ENCODE data around the gene FOXO4.
A peak's percentile ranks its signal among the peaks of the same experiment; 100 is the strongest.

Gene FOXO4

GRCh38 chrX:71128166-71128833 is 32.6 kb downstream of the FOXO4 start:
- no peaks in the 10 kb centered on the region for H3K27me3 ChIP-seq (ENCODE audit: insufficient read depth, low read length)
- H3K36me3 ChIP-seq (ENCODE audit: insufficient read depth, low read length) = peaks cover 55% of the 10 kb centered on the region
- peaks cover 7% of the 10 kb centered on the region for H3K4me1 ChIP-seq (ENCODE audit: insufficient read depth, low read length)
- H3K9me3 ChIP-seq (ENCODE audit: low read length) = no peaks in the 10 kb centered on the region
- no peak overlapping the region for H2AFZ ChIP-seq (ENCODE audit: low read depth, low read length)
- no peak overlapping the region for H3K4me3 ChIP-seq (ENCODE audit: low read length)

DNA sequence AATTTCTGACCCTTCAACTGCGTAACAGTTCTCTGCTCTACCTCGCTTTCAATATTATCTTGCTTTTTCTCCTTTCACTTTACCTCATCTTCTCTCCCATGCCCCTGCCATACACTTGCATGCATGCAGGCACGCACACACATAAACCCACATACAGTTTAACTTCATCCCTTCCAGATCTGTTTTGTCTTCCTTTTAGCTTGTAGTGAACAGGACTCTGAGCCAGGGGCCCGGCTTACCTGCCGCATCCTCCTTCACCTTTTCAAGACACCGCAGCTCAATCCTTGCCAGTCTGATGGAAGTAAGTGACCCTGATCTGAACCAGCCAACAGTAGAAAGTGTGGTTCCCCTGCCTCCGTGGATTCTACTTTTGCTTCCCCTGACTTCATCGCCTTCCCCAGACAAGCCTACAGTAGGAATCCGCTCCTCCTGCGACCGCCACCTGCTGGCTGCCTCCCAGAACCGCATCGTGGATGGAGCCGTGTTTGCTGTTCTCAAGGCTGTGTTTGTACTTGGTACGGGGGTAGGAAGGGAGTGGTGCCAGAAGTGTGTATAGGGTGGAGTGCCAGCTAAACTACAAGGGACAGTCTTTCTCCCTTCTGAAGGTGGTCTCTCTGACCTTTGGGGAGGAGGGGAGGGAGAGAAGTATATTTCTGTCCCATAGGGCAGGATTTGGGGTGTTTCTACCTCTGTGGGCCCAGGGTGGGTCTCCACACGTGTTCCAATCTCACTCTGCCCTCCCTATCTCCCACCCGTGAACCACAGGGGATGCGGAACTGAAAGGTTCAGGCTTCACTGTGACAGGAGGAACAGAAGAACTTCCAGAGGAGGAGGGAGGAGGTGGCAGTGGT is 33.5 kb downstream of the FOXO4 start:
- H3K9me3 ChIP-seq (ENCODE audit: low read length) = no peaks in the 10 kb centered on the region
- H3K4me1 ChIP-seq (ENCODE audit: insufficient read depth, low read length) = peaks cover 7% of the 10 kb centered on the region
- H3K36me3 ChIP-seq (ENCODE audit: insufficient read depth, low read length) = peaks cover 53% of the 10 kb centered on the region
- no peak overlapping the region for H2AFZ ChIP-seq (ENCODE audit: low read depth, low read length)
- H3K4me3 ChIP-seq (ENCODE audit: low read length) = no peak overlapping the region
- H3K27me3 ChIP-seq (ENCODE audit: insufficient read depth, low read length) = no peaks in the 10 kb centered on the region

GRCh38 chrX:71131510-71131909 is 35.9 kb downstream of the FOXO4 start:
- Histone ChIP-seq H3K4me3 (ENCODE audit: low read length) (no peak overlapping the region), H2AFZ (ENCODE audit: low read depth, low read length) (no peak overlapping the region), H3K4me1 (ENCODE audit: insufficient read depth, low read length) (peaks cover 7% of the 10 kb centered on the region), H3K27me3 (ENCODE audit: insufficient read depth, low read length) (no peaks in the 10 kb centered on the region), H3K36me3 (ENCODE audit: insufficient read depth, low read length) (peaks cover 54% of the 10 kb centered on the region), H3K9me3 (ENCODE audit: low read length) (no peaks in the 10 kb centered on the region)

DNA sequence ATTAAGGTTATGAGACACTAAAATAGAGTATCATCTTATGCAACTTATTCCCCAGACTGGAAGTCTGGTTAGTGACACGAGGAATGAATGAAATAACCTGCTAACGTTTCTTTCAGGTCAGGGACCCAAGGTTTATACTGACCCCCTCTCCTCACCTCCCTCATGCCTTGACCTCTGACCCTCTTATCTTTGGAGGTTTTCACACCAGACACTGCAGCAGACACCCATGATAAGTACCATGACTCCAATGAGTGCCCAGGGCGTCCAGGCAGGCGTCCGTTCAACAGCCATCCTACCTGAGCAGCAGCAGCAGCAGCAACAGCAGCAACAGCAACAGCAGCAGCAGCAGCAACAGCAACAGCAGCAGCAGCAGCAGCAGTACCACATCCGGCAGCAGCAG is 44.8 kb downstream of the FOXO4 start:
- H3K36me3 ChIP-seq (ENCODE audit: insufficient read depth, low read length) = peaks cover 35% of the 10 kb centered on the region
- no peak overlapping the region for H2AFZ ChIP-seq (ENCODE audit: low read depth, low read length)
- H3K4me3 ChIP-seq (ENCODE audit: low read length) = no peak overlapping the region
- H3K4me1 ChIP-seq (ENCODE audit: insufficient read depth, low read length) = peaks cover 7% of the 10 kb centered on the region
- no peaks in the 10 kb centered on the region for H3K27me3 ChIP-seq (ENCODE audit: insufficient read depth, low read length)
- no peaks in the 10 kb centered on the region for H3K9me3 ChIP-seq (ENCODE audit: low read length)

DNA sequence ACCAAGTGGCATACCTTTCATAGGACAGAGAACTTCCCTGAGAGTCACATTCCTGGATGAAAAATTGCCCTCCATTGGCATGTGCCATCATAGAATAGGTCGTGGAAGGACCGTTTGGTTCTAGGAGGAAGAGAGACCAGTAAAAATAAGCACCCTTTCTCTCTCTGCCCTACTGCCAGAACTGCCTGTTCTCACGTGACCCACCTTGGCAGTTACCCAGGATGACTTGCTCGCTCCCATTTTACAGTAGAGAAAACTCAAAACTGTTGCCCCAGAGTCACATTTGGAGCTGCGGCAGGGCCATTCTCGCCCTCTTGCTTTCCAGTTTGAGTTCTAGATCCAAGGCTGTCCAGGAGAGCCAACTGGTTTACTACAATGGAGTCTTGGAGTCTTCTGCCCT is 47.9 kb downstream of the FOXO4 start:
- Histone ChIP-seq H3K4me1 (ENCODE audit: insufficient read depth, low read length) (peaks cover 19% of the 10 kb centered on the region), H3K9me3 (ENCODE audit: low read length) (no peaks in the 10 kb centered on the region), H3K4me3 (ENCODE audit: low read length) (no peak overlapping the region), H3K27me3 (ENCODE audit: insufficient read depth, low read length) (no peaks in the 10 kb centered on the region), H2AFZ (ENCODE audit: low read depth, low read length) (no peak overlapping the region), H3K36me3 (ENCODE audit: insufficient read depth, low read length) (peaks cover 11% of the 10 kb centered on the region)

- H3K36me3 ChIP-seq (ENCODE audit: insufficient read depth, low read length) = peaks cover 3% of the 10 kb centered on the region
- H2AFZ ChIP-seq (ENCODE audit: low read depth, low read length) = no peak within 1 kb of the TSS
- H3K4me3 ChIP-seq (ENCODE audit: low read length) = peak within 1 kb of the TSS; percentile 53
- H3K4me1 ChIP-seq (ENCODE audit: insufficient read depth, low read length) = peaks cover 19% of the 10 kb centered on the region
- no peaks in the 10 kb centered on the region for H3K9me3 ChIP-seq (ENCODE audit: low read length)
- no peaks in the 10 kb centered on the region for H3K27me3 ChIP-seq (ENCODE audit: insufficient read depth, low read length)
Measured at GRCh38 chrX:71144651-71145050, 49.0 kb downstream of the FOXO4 start, which contains the start of gene NLGN3. Gene NLGN3 (plus strand): TSS chrX:71144841. CDS start chrX:71147750, 2,909 bp downstream.

GRCh38 chrX:71147496-71148277 is 52.0 kb downstream of the FOXO4 start:
- Histone ChIP-seq H3K9me3 (ENCODE audit: low read length) (no peaks in the 10 kb centered on the region), H3K4me3 (ENCODE audit: low read length) (no peak overlapping the region), H3K4me1 (ENCODE audit: insufficient read depth, low read length) (peaks cover 19% of the 10 kb centered on the region), H3K27me3 (ENCODE audit: insufficient read depth, low read length) (no peaks in the 10 kb centered on the region), H2AFZ (ENCODE audit: low read depth, low read length) (no peak overlapping the region), H3K36me3 (ENCODE audit: insufficient read depth, low read length) (no peaks in the 10 kb centered on the region)

- no peaks in the 10 kb centered on the region for H3K9me3 ChIP-seq (ENCODE audit: low read length)
- H3K36me3 ChIP-seq (ENCODE audit: insufficient read depth, low read length) = no peaks in the 10 kb centered on the region
- H3K4me3 ChIP-seq (ENCODE audit: low read length) = no peak overlapping the region
- peaks cover 19% of the 10 kb centered on the region for H3K4me1 ChIP-seq (ENCODE audit: insufficient read depth, low read length)
- H2AFZ ChIP-seq (ENCODE audit: low read depth, low read length) = no peak overlapping the region
- no peaks in the 10 kb centered on the region for H3K27me3 ChIP-seq (ENCODE audit: insufficient read depth, low read length)
Measured at GRCh38 chrX:71148278-71148663, 52.6 kb downstream of the FOXO4 start.

DNA sequence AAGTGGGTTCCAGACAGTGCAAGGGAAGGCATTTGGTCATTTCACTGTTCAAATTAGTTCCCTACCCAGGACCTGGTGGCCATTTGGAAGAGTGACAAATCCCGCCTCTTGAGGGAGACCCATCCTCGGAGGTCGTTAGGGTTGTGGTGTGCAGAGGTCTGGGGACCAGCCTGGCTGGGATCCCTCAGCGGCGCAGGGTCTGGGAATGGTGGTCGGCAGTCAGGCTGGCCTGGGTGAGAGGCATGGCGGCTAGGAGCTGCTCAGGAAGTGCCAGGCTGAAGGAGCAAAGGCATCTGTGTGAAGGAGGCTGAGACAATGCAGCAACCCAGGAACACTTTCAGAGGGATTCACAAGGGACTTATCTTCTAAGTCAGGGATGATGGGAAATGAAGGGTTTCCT is 55.7 kb downstream of the FOXO4 start:
- no peaks in the 10 kb centered on the region for H3K36me3 ChIP-seq (ENCODE audit: insufficient read depth, low read length)
- H3K4me1 ChIP-seq (ENCODE audit: insufficient read depth, low read length) = peaks cover 9% of the 10 kb centered on the region
- no peak overlapping the region for H2AFZ ChIP-seq (ENCODE audit: low read depth, low read length)
- H3K4me3 ChIP-seq (ENCODE audit: low read length) = no peak overlapping the region
- H3K9me3 ChIP-seq (ENCODE audit: low read length) = no peaks in the 10 kb centered on the region
- H3K27me3 ChIP-seq (ENCODE audit: insufficient read depth, low read length) = no peaks in the 10 kb centered on the region

All from neuron (in vitro differentiated cells).